Stimulated activated CD8-positive, alpha-beta memory T cell treated with anti-CD3 and anti-CD28 coated beads, Interleukin-7, amount 100 ng/mL, for 1 hour (primary cell): ENCODE data around the gene CARD6.
"Not testable (repeated sequence)": the region's sequence is repeated elsewhere in the genome, so short reads cannot be mapped to it uniquely, and the experiment has no call there.

Source experiments
- DNase-seq, 2 donors: peaks; one replicate each; pipeline ENCODE4 v3.0.0-alpha.2; 2020; ENCODE audit warnings: low read depth in 2 of 2

CARD6 gene

DNA sequence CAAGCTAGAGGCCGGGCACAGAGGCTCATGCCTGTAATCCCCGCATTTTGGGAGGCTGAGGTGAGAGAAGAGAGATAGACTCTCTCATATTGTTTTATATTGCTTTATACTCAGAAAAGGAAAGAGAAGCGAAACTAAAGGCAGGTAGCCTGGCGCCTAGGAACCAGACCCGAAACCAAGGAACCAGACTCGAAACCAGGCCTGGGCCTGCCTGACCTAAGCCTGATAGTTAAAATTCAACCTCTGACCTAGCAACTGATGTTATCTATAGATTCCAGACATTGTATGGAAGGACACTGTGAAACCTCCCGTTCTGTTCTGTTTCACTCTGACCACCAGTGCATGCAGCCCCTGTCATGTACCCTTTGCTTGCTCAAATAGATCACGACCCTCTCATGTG lies 31.1 kb downstream of the CARD6 start:
- DNase-seq, result not testable (repeated sequence)

DNA sequence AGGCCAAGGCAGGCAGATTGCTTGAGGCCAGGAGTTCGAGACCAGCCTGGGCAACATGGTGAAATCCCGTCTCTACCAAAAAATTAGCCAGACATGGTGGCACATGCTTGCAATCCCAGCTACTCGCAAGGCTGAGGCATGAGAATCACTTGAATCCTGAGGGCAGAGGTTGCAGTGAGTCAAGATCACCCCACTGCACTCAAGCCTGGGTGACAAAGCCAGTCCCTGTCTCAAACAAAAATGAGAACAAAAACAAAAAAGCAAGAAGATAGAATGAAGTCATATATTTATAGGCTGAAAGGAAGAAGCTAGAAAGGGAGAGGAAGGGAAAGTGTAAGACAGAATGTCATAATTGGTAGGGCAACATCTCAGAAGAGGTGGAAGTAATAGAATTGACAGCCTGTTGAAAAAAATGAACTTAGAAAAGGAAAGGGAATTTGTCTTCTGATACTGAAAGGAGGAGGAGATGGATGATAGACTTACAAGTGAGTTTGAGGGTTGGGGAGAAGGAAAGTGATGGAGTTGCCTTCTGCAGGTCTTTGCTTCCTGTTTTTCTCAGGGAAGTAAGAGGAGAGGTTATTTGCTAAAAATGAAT lies 32.2 kb downstream of the CARD6 start:
- DNase-seq, result no peak

DNA sequence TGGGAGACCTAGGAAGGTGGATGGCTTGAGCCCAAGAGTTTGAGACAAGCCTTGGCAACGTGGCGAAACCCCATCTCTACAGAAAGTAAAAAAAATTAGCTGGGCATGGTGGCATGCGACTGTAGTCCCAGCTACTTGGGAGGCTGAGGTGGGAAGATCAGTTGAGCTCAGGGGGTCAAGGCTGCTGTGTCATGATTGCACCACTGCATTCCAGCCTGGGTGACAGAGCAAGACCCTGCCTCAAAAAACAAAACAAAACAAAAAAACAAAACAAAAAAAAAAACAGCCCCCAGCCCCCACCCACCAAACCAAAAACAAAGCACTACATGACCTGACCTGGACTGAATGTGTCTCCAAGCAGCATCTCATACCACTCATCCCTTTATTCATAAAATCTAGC lies 34.8 kb downstream of the CARD6 start:
- no peak for DNase-seq

DNA sequence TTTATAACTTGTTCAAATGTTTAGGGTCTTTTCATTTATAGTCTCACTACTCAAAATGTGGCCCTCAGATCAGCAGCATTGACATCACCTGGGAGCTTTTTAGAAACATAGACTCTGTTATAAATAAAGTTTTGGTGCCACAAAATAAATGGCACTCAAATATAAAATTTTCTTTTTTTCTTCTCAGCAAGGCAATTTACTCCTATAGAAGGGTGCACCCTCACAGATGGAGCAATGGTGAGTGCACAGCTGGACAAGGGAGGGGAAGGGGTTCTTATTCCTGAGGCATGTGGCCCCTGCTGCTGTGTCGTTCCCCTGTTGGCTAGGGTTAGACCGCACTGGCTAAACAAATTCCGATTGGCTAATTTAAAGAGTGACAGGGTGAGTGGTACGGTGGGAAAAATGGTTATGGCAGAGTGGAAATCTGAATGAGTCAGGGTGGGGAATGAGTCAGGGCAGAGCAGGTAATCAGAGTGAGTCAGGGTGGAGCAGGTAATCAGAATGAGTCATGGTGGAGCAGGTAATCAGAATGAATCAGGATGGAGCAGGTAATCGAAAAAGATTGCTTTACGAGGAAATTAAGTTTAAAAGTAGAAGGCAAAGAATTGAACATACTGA lies 36.3 kb downstream of the CARD6 start:
- DNase-seq, result no peak

DNA sequence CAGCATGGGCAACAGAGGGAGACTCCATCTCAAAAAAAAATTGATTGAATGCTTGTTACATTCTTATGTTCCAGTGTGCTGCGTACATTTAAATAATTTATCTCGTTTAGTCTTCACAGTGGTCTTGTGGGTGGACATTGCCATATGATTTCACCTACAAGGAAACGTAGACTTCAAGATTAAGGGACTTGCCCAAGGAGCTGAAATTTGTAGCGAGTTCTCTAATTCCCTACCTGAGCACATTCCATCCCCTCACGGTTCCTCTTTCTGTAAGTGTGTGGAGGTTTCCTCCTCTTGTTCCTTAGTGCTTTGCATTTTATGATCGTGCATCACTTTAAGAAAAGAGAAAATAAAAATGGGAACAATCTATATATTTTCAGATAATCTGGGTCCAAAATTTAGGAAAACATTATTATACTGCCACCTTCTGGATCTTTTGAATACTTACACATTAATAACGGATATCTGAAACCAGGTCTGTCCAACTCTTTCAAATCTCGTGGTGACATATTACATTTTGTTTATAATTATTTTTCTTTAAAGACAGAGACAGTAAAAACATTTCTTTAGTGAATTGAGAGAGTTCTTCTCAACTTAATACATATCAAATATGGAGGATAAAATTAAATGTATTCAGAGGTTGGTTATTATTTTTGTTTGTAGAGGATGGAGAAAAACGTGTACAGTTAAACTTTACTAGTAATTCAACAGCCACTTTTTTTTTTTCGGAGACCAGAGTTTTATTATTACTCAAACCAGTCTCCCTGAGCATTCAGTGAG lies 38.2 kb downstream of the CARD6 start:
- DNase-seq, result no peak

DNA sequence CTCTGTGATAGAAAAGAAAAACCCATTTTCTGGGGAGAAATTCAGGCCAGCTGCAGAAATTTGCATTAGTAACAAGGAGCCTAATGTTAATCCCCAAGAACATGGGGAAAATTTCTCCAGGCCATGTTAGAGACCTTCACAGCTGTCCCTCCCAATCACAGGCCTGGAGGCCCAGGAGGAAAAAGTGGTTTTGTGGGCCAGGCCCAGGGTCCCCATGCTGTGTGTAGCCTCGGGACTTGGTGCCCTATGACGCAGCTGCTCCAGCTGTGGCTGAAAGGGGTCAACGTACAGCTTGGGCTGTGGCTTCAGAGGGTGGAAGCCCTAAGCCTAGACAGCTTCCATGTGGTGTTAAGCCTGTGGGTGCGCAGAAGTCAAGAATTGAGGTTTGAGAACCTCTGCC lies 41.1 kb downstream of the CARD6 start:
- DNase-seq, result no peak

DNA sequence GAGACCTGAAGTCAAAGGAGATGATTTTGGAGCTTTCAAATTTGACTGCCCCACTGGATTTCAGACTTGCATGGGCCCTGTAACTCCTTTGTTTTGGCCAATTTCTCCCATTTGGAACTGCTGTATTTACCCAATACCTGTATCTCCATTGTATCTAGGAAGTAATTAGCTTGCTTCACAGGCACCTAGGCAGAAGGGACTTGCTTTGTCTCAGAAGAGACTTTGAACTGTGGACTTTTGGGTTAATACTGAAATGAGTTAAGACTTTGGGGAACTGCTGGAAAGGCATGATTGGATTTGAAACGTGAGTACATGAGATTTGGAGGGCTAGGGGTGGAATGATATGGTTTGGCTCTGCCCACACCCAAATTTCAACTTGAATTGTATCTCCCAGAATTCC lies 41.9 kb downstream of the CARD6 start:
- not testable (repeated sequence) for DNase-seq

DNA sequence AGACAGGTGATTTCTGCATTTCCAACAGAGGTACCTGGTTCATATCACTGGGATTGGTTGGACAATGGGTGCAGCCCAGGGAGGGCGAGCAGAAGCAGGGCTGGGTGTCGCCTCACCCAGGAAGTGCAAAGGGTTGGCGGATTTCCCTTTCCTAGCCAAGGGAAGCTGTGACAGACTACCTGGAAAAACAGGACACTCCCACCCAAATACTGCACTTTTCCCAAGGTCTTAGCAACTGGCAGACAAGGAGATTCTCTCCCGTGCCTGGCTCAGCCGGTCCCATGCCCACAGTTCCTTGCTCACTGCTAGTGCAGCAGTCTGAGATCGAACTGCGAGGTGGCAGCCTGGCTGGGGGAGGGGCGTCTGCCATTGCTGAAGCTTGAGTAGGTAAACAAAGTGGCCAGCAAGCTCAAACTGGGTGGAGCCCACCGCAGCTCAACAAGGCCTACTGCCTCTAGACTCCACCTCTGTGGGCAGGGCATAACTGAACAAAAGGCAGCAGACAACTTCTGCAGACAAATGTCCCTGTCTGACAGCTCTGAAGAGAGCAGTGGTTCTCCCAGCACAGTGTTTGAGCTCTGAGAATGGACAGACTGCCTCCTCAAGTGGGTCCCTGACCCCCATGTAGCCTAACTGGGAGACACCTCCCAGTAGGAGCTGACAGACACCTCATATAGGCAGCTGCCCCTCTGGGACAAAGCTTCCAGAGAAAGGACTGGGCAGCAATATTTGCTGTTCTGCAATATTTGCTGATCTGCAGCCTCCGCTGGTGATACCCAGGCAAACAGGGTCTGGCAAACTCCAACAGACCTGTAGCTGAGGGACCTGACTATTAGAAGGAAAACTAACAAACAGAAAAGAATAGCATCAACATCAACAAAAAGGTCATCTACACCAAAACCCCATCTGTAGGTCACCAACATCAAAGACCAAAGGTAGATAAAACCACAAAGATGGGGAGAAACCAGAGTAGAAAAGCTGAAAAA lies 54.6 kb downstream of the CARD6 start:
- not testable (repeated sequence) for DNase-seq

DNA sequence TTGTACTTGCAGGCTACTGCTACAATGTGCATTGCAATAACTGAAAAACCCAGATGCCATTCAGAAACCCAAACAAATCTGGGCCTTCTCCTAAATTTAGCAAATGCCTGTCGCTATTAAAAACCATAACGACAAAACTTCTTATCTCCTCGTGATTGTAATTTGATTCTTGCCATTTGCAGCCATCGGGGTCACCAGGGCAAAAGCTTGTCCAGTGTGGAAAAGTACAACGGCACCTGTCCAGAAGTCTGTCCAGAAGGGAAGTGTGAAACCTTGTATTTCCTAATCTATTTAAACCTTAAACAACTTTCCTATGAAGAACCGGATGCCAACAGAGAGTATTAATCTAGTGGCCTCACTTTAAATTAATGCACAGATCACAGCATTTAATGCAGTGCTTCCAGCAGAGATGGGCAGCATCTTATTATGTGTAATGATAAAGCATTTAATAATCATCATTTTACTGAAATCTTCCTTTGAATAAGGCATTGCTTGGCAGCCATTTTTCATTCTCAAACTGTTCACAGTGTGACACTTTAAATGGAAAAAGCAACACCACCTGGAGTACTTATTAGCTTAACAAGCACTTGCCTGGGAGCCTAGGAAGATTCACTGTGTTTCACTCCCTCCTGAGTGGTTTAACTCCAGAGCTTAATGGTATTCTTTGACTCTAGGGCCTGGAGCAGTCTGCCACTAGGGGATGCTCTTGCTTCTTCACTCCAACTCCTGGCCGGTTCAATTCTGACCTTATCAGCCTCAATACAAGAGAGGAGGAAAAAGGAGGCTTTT lies 63.2 kb downstream of the CARD6 start:
- DNase-seq, result no peak

DNA sequence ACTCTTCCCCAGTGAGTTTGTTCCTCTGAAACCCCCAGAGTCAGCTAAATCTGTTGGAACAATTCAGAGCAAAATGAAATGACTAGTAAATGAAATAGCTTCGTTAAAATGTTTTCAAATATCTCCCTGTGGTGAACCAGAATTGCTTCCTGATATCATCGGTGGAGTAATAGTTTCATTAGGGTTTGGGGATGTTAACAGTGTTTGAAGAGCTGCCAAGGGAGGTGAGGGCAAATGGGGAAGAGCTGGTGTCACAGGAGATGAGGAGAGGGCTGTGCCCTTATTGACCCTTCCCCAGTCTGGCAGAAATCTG lies 63.8 kb downstream of the CARD6 start:
- DNase-seq, result no peak

DNA sequence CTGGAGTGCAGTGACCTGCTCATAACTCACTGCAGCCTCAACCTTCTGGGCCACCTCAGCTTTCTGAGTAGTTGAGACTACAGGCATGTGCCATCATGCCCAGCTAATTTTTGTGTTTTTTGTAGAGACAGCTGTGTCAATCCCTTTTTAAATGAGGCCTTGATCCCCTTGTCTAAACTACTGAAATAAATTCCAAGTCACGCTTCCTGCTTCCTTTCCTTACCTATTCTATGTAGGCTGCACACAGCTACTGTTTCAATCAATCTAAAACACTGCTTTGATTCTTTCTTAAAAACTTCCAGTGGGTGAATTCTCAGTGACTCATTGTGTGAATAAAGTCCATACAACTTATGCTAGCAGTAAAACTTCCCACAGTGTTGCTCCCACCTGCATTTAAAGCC lies 65.2 kb downstream of the CARD6 start:
- no peak for DNase-seq

DNA sequence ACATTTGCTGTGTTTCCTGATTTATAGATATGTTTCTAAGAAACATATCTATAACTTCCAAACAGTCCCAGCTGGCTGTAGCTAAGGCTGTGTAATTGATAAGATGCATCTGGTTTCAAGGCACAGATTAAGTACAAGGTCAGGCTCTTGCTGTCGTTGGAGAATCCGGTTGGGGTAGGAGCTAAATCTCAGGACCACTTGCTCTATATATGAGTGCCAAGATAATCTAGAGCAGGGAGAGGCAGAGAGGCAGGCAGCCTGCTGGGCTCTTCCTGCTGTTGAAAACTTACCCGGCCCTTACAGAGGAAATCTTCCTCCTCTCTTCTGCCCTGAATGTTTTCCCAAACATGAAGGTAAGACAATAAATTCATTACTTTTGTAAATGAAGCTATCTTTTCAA lies 68.1 kb downstream of the CARD6 start, which contains the start of gene C7:
Gene C7 (plus strand): TSS at position 234 of the 400 bp plus-strand sequence. CDS start 114 bp downstream, at position 348.
- no peak for DNase-seq

DNA sequence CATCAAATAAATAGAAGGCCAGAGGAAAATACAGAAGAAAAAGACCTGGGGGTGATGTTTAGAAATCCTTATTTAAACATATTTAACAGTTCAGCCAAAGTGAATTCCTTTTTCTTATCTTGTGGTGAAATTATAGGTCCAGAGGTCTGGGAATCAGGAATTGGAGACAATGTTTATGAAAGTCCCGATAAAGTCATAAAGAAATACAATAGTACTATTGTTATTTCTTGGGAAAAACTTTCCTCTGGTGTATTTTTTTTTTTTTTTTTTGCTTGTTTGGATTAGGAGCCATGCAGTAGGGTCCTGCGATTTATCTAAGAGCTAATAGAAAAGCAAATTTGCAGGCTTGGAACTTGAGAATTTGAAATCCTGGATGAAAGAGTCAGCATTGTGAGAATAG lies 68.6 kb downstream of the CARD6 start:
- DNase-seq, result no peak
